ENCODE measurements around the gene PCSK4. TPM values are rescaled to one million over a fixed set of nuclear protein-coding genes. Genes with fewer than 3 reads are reported as not detected.
A peak's percentile ranks its signal among the peaks of the same experiment; 100 is the strongest.

The PCSK4 gene
- total and polyA plus RNA-seq, 9 of the 15 experiments (the other 6 are each of a cell fraction or from before 2014, with no cell fraction given) = 0.01 to 9.1 (median 2.1) TPM; not detected in 1

DNA sequence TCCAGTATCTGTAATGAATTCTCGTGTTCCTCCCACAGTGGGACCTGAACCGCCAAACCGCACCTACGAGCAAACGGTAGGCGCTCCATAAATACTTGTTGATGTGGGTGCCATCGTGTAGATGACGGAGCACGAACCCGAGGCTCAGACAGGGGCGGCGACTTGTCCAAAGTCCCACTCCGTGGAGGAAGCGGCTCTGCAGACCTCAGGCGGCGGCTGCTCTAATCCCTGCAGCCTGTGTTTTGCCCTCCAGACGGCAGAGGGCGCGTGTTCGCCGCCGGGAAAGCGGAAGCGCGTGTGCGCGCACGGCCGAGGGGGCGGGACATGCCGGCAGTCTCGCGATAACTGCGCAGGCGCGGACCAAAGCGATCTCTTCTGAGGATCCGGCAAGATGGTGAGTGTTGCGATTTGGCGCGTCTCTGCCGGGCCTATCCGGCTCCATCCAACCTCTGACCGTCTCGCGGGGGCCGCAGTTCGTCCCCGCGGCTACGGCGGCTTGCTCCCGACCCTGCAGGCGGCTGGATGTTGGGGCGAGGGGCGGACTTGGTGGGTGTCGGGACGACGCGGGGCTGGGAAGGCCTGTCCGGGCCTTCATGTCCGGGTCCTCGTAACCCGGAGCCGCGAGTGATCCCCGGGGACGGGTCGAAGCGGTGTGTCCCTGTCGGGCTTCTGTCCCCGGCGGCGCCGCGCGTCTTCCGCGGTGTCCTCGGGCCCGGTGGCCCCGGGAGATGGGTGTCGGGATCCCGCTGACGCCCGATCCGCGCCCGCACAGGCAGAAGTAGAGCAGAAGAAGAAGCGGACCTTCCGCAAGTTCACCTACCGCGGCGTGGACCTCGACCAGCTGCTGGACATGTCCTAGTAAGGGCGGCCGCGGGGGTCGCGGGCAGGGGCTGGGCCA is 51.9 kb downstream of the PCSK4 start, which contains the start of gene RPS15 (continued):
- TF ChIP-seq, protein P1, sequence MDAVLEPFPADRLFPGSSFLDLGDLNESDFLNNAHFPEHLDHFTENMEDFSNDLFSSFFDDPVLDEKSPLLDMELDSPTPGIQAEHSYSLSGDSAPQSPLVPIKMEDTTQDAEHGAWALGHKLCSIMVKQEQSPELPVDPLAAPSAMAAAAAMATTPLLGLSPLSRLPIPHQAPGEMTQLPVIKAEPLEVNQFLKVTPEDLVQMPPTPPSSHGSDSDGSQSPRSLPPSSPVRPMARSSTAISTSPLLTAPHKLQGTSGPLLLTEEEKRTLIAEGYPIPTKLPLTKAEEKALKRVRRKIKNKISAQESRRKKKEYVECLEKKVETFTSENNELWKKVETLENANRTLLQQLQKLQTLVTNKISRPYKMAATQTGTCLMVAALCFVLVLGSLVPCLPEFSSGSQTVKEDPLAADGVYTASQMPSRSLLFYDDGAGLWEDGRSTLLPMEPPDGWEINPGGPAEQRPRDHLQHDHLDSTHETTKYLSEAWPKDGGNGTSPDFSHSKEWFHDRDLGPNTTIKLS (IDR thresholded peaks at IDR 0.05; ENCODE audit: borderline replicate concordance, low read depth) = peak; percentile 91
- TF ChIP-seq NONO (IDR thresholded peaks at IDR 0.05; ENCODE audit: low read depth in 2 of 2, low read length in 1 of 2) (peak; percentile 67 to 71; a peak in 2 of 4 replicates), HMG20A (CRISPR knock-in tag; conservative IDR thresholded peaks at IDR 0.05) (no peak), ZNF121 (CRISPR knock-in tag; conservative IDR thresholded peaks at IDR 0.05) (no peak), ZSCAN29 (IDR thresholded peaks at IDR 0.05) (no peak), ZFPM2 (CRISPR knock-in tag; IDR thresholded peaks at IDR 0.05) (no peak), SNIP1 (IDR thresholded peaks at IDR 0.05; ENCODE audit: low read depth) (peak; percentile 72; the same call in 1 of the 2 replicates), FOXA3 (CRISPR knock-in tag; conservative IDR thresholded peaks at IDR 0.05 in 1 of 2, IDR thresholded peaks at IDR 0.05 in 1 of 2) (peak in 1 of 2 experiments; percentile 53; a peak in 1 of 4 replicates), TGIF2 (CRISPR knock-in tag; IDR thresholded peaks at IDR 0.05) (peak; percentile 52; the same call in 1 of the 2 replicates), ARID1B (IDR thresholded peaks at IDR 0.05) (peak; percentile 47; the same call in 1 of the 2 replicates), MCM5 (IDR thresholded peaks at IDR 0.05; ENCODE audit: low read depth) (no peak), TRIM28 (IDR thresholded peaks at IDR 0.05) (peak; percentile 93), ZNF830 (CRISPR knock-in tag; IDR thresholded peaks at IDR 0.05) (peak; percentile 93; the same call in 1 of the 2 replicates), ZNF668 (CRISPR knock-in tag; IDR thresholded peaks at IDR 0.05) (no peak), NR1H2 (CRISPR knock-in tag; IDR thresholded peaks at IDR 0.05) (0 out of 2 replicates have a peak, but pooled peaks have one; percentile 57), SRF (CRISPR knock-in tag; IDR thresholded peaks at IDR 0.05) (peak in 1 of 2 experiments; percentile 62; a peak in 1 of 4 replicates), BACH1 (tag; IDR thresholded peaks at IDR 0.05) (no peak)
- TF ChIP-seq, protein P2, sequence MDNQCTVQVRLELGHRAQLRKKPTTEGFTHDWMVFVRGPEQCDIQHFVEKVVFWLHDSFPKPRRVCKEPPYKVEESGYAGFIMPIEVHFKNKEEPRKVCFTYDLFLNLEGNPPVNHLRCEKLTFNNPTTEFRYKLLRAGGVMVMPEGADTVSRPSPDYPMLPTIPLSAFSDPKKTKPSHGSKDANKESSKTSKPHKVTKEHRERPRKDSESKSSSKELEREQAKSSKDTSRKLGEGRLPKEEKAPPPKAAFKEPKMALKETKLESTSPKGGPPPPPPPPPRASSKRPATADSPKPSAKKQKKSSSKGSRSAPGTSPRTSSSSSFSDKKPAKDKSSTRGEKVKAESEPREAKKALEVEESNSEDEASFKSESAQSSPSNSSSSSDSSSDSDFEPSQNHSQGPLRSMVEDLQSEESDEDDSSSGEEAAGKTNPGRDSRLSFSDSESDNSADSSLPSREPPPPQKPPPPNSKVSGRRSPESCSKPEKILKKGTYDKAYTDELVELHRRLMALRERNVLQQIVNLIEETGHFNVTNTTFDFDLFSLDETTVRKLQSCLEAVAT (IDR thresholded peaks at IDR 0.05) = peak; percentile 60 to 83; a peak in 3 of 4 replicates
- TF ChIP-seq, protein P3, sequence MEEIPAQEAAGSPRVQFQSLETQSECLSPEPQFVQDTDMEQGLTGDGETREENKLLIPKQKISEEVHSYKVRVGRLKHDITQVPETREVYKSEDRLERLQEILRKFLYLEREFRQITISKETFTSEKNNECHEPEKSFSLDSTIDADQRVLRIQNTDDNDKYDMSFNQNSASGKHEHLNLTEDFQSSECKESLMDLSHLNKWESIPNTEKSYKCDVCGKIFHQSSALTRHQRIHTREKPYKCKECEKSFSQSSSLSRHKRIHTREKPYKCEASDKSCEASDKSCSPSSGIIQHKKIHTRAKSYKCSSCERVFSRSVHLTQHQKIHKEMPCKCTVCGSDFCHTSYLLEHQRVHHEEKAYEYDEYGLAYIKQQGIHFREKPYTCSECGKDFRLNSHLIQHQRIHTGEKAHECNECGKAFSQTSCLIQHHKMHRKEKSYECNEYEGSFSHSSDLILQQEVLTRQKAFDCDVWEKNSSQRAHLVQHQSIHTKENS (CRISPR knock-in tag; IDR thresholded peaks at IDR 0.05) = no peak
- TF ChIP-seq, protein P4, sequence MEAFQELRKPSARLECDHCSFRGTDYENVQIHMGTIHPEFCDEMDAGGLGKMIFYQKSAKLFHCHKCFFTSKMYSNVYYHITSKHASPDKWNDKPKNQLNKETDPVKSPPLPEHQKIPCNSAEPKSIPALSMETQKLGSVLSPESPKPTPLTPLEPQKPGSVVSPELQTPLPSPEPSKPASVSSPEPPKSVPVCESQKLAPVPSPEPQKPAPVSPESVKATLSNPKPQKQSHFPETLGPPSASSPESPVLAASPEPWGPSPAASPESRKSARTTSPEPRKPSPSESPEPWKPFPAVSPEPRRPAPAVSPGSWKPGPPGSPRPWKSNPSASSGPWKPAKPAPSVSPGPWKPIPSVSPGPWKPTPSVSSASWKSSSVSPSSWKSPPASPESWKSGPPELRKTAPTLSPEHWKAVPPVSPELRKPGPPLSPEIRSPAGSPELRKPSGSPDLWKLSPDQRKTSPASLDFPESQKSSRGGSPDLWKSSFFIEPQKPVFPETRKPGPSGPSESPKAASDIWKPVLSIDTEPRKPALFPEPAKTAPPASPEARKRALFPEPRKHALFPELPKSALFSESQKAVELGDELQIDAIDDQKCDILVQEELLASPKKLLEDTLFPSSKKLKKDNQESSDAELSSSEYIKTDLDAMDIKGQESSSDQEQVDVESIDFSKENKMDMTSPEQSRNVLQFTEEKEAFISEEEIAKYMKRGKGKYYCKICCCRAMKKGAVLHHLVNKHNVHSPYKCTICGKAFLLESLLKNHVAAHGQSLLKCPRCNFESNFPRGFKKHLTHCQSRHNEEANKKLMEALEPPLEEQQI (IDR thresholded peaks at IDR 0.05) = no peak; the same call in 1 of the 2 replicates
- TF ChIP-seq, protein P5, sequence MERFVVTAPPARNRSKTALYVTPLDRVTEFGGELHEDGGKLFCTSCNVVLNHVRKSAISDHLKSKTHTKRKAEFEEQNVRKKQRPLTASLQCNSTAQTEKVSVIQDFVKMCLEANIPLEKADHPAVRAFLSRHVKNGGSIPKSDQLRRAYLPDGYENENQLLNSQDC (CRISPR knock-in tag; IDR thresholded peaks at IDR 0.05) = peak; percentile 83; the same call in 1 of the 2 replicates
